Chondrocyte (in vitro differentiated cells): Measurements from ENCODE around the gene BCL7A. TPM values are rescaled to one million over a fixed set of nuclear protein-coding genes. Genes with fewer than 3 reads are reported as not detected.
A peak's percentile ranks its signal among the peaks of the same experiment; 100 is the strongest.

Source experiments
- DNase-seq: peaks from one replicate; pipeline ENCODE4 v3.0.0; 2021; ENCODE audit warnings: mixed read lengths, low spot score
- H3K27ac Mint-ChIP-seq: one replicate; pipeline ENCODE4 v1.8.0; 2021; ENCODE audit warnings: mild to moderate bottlenecking, moderate library complexity, mixed read lengths; ENCODE audit not compliant: unreplicated experiment
- H3K27me3 Mint-ChIP-seq: 2 replicates; pipeline ENCODE4 v1.8.0; 2021; ENCODE audit warnings: low read depth, mixed read lengths
- H3K36me3 Mint-ChIP-seq: 2 replicates; pipeline ENCODE4 v1.8.0; 2021; ENCODE audit warnings: low read depth, mixed read lengths
- H3K4me1 Mint-ChIP-seq: 2 replicates; pipeline ENCODE4 v1.8.0; 2021; ENCODE audit warnings: low read depth, mild to moderate bottlenecking, mixed read lengths
- H3K4me3 Mint-ChIP-seq: one replicate; pipeline ENCODE4 v1.8.0; 2021; ENCODE audit warnings: mild to moderate bottlenecking, moderate library complexity, mixed read lengths; ENCODE audit not compliant: unreplicated experiment
- H3K9me3 Mint-ChIP-seq: 2 replicates; pipeline ENCODE4 v1.8.0; 2021; ENCODE audit warnings: low read depth, mixed read lengths
- total RNA-seq: library from RNA; stranded (reverse); gene quantifications from 3 replicates; pipeline ENCODE4 v1.2.1, GENCODE V29; 2021
- TF ChIP-seq, protein P1 (sequence below): fragments of 200-600 bp; sonication (generic); IDR thresholded peaks from 2 replicates; pipeline ENCODE4 v1.5.0; 2021; ENCODE audit warnings: antibody characterized with exemption, mild to moderate bottlenecking, moderate library complexity

Gene BCL7A
- total RNA-seq, 1 donor from 2014 or later, result 10.0 TPM

DNA sequence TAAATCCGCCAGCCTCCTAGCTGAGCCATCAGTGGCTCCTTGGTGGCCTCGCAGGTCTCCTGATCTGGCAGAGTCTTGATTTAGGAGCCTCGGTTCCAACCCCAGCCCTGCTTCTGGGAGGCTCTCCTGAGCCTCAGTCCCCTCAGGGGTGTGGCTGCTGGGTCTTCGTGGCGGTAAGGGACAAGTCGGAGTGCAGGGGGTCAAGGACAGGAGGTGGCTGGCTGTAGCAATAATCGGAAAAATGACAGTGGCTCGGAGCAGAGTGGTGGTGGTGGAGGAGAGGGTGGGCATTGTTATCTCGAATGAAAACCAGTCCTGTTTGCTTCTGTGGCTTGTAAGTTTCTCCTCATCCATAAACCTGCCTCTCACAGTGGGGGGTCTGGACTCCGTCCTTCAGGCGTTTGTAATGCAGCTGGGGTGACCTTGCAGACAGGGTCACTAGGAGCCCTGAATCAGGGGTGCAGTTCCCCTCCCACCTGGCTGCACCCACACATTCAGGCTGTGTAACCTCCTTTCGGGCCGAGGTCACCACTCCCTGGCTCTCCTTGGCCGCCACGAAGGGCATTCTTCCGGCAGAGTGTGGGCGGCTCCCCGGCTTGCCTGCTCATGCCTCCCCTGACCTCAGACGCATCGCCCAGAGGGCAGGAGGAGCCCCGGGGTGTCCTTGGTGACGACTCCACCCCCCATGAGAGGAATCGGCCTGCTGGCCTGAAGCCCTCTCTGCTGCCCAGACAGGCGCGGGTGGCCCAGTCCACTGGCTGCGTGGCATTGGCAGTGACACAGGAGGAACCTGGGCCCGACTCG lies 8.1 kb downstream of the BCL7A start:
- no peaks in the 10 kb centered on the region for H3K27me3 Mint-ChIP-seq
- no peak overlapping the region for H3K4me3 Mint-ChIP-seq
- no peaks in the 10 kb centered on the region for H3K4me1 Mint-ChIP-seq
- DNase-seq, result no peak
- H3K27ac Mint-ChIP-seq, result no peak overlapping the region
- H3K9me3 Mint-ChIP-seq, result no peaks in the 10 kb centered on the region
- TF ChIP-seq, protein P1, sequence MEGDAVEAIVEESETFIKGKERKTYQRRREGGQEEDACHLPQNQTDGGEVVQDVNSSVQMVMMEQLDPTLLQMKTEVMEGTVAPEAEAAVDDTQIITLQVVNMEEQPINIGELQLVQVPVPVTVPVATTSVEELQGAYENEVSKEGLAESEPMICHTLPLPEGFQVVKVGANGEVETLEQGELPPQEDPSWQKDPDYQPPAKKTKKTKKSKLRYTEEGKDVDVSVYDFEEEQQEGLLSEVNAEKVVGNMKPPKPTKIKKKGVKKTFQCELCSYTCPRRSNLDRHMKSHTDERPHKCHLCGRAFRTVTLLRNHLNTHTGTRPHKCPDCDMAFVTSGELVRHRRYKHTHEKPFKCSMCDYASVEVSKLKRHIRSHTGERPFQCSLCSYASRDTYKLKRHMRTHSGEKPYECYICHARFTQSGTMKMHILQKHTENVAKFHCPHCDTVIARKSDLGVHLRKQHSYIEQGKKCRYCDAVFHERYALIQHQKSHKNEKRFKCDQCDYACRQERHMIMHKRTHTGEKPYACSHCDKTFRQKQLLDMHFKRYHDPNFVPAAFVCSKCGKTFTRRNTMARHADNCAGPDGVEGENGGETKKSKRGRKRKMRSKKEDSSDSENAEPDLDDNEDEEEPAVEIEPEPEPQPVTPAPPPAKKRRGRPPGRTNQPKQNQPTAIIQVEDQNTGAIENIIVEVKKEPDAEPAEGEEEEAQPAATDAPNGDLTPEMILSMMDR, result no peak
- no peaks in the 10 kb centered on the region for H3K36me3 Mint-ChIP-seq

DNA sequence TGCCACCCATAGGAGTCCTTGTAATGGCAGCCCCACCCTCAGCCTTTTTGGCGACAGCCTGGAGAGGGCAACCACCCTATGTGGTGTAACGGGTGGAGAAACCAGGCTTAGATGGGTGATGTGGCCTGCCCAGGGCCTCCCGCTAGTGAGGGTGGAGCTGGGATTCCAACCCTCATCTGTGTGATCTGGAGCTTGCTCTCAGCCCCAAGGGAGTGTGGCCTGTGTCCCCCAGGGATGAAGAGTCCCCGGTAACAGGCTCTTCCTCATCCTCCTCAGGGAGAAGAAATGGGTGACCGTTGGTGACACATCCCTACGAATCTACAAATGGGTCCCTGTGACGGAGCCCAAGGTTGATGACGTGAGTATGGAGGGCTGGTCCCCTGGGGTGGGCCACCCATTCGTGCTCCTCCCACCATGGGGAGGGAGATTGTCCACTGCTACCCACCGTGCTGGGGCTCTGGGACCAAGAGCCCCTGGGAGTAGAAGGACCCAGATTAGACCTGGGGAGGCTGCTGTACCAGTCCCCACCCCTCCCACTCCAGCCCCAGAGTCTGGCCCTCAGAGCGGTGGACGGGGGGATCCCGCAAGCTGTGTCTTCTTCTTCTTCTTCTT lies 8.8 kb downstream of the BCL7A start:
- Mint-ChIP-seq H3K9me3 (no peaks in the 10 kb centered on the region), H3K27ac (no peak overlapping the region), H3K4me3 (no peak overlapping the region), H3K27me3 (no peaks in the 10 kb centered on the region), H3K4me1 (peaks cover 5% of the 10 kb centered on the region), H3K36me3 (peaks cover 1% of the 10 kb centered on the region)
- TF ChIP-seq, protein P1, result no peak
- DNase-seq, result no peak

DNA sequence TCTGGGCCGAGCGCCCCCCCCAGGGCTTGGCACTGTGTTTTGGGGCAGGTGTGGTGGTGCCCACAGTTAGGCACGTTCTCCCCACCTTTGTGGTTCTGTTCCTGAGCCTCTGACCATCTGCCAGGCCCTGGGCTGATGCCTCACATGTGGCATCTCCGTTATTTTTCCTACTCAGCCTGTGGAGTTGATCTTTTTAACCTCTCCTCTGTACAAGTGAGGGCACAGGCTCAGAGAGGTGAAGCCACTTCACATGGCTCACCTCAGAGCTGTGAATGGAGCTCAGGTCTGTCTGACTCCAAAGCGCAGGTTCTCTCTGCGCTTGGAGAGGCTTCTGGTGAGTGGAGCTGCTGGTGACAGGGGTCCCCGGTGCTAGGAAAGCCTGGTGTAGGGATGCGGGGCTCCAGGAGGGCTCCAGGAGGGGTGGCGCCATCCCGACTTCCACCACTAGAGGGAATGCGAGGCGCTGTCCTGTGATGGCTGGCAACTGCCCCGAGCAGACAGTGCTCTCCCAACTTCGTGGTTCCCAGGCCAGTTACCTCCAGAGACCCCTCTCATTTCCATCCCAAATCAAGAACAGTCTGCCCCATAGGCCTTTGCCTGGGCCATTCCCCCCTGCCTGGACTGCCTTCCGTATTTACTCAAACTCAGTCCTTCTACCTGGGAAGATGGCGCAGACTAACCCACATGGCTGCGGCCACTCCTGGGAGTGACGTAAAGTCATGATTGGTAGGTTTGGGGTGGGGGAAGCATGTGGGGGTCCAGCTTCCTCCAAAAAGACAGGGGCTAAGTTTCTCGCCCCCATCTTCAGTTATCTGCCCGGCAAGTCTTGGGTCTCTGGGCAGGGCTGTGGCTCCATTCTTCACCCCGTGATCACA lies 9.9 kb downstream of the BCL7A start:
- Mint-ChIP-seq H3K4me3 (no peak overlapping the region), H3K9me3 (no peaks in the 10 kb centered on the region), H3K27ac (no peak overlapping the region), H3K36me3 (peaks cover 6% of the 10 kb centered on the region), H3K27me3 (no peaks in the 10 kb centered on the region), H3K4me1 (peaks cover 5% of the 10 kb centered on the region)
- TF ChIP-seq, protein P1, result peak; percentile 79
- DNase-seq, result no peak

DNA sequence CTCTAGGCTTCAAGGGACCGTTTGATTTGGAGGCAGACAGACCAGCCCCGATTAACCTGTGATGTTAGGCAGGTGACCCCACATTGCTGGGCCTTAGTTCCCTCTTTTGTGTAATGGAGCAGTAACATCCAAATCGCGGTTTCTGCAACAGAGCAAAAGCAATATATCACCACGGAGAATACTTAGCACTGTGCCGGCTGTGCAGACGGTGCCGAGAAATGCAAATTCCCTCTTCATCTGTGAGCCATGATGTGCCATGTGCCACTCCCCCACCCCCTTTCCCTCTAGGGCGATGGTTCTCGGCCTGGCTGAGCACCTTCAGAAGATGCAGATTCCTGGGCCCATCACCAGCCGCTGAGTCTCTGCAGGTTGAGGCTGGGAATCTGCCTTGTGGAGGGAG lies 10.9 kb downstream of the BCL7A start:
- no peak overlapping the region for H3K4me3 Mint-ChIP-seq
- H3K27ac Mint-ChIP-seq, result no peak overlapping the region

More for the DNA sequence above, 10.9 kb downstream of the BCL7A start:
- Mint-ChIP-seq H3K36me3 (peaks cover 8% of the 10 kb centered on the region), H3K9me3 (no peaks in the 10 kb centered on the region), H3K4me1 (peaks cover 5% of the 10 kb centered on the region), H3K27me3 (no peaks in the 10 kb centered on the region)
- TF ChIP-seq, protein P1, result no peak
- DNase-seq, result no peak
